ENCODE results near the gene BTN3A1.
A peak's percentile ranks its signal among the peaks of the same experiment; 100 is the strongest.
"Not testable (repeated sequence)": the region's sequence is repeated elsewhere in the genome, so short reads cannot be mapped to it uniquely, and the experiment has no call there.

BTN3A1 gene

GRCh38 chr6:26441977-26442376 is 39.9 kb downstream of the BTN3A1 start:
- no peak for DNase-seq

- DNase-seq: no peak
These were observed 44.0 kb downstream of the BTN3A1 start for GRCh38 chr6:26445934-26446667.

DNA sequence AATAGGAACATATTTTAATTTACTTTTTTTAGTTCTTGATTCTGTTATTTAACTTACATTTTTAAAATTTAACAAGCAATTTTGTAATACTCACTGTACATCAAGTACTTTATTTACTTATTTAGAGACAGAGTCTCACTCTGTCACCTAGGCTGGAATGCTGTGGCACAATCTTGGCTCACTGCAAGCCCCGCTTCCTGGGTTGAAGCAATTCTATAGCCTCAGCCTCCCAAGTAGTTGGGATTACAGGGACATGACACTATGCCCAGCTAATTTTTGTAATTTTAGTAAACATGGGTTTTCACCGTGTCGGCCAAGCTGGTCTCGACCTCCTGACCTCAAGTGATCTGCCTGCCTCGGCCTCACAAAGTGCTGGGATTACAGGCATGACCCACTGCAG is 45.2 kb downstream of the BTN3A1 start:
- DNase-seq: no peak

- no peak for DNase-seq
These were observed 48.2 kb downstream of the BTN3A1 start for GRCh38 chr6:26450240-26450639.

DNA sequence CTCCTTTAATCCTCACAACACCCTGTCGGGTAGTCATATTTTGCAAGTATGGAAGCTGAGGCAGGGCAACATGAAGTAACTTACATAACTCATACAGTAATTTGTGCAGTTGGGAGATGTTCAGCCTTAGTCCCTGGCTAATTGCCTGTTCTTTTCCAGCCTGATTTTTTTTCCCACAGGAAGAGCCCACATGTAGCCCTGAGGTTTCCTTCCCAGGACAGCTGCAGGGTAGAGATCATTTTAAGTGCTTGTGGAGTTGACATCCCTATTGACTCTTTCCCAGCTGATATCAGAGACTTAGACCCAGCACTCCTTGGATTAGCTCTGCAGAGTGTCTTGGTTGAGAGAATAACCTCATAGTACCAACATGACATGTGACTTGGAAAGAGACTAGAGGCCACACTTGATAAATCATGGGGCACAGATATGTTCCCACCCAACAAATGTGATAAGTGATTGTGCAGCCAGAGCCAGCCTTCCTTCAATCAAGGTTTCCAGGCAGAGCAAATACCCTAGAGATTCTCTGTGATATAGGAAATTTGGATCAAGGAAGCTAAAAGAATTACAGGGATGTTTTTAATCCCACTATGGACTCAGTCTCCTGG is 50.7 kb downstream of the BTN3A1 start:
- DNase-seq: no peak

GRCh38 chr6:26454631-26455030 is 52.6 kb downstream of the BTN3A1 start:
- DNase-seq: no peak

GRCh38 chr6:26455357-26455970 is 53.4 kb downstream of the BTN3A1 start:
- DNase-seq: no peak

DNA sequence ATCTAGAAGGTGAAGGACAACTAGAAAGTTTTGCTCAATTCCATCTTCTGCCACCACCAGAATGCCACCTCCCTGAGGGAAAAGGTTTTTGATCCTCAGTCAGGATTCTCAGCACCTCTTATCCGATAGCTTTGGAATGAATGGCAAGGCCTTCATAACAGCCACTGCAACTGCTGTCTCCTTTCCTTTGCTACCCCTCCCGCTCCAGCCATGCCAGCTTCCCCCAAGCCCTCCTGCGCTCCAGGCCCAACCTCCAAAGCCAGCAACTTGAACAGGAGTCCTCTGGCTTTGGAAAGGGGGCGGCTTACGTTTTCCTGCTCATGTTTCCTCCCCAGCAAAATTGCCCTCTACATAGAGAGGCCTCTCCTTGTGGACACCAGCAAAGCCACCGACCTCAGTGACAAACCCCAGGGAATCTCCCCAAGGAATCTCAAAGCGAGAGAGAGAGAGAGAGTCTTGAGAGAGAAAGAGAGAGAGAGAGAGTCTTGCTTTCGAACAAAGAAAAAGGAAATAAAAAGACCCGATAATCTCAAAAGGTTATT is 55.3 kb downstream of the BTN3A1 start:
- DNase-seq: peak in 9 of 14 donors; percentile 28 to 92 (median 63)

- DNase-seq: peak in 13 of 14 donors; percentile 18 to 92 (median 73)
These were observed 56.0 kb downstream of the BTN3A1 start, which contains the start of gene BTN2A1 for GRCh38 chr6:26457806-26458688. TSS of gene BTN2A1 (plus strand) at chr6:26457955. CDS start at chr6:26458637, 682 bp downstream.

GRCh38 chr6:26459023-26459810 is 57.1 kb downstream of the BTN3A1 start:
- peak in 1 of 14 donors; percentile 82 for DNase-seq

DNA sequence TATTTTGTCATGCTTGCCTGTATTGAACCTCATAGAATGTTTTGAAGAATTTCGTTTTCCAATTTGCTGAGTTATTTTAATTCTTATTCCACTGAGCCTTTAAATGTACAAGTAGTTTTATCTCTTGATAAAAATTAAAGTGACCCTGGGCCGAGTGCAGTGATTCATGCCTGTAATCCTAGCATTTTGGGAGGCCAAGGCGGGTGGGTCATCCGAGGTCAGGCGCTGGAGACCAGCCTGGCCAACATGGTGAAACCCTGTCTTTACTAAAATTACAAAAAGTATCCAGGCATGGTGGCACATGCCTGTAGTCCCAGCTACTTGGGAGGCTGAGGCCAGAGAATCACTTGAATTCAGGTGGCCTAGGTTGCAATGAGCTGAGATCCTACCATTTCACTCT is 59.3 kb downstream of the BTN3A1 start:
- DNase-seq: not testable (repeated sequence)

DNA sequence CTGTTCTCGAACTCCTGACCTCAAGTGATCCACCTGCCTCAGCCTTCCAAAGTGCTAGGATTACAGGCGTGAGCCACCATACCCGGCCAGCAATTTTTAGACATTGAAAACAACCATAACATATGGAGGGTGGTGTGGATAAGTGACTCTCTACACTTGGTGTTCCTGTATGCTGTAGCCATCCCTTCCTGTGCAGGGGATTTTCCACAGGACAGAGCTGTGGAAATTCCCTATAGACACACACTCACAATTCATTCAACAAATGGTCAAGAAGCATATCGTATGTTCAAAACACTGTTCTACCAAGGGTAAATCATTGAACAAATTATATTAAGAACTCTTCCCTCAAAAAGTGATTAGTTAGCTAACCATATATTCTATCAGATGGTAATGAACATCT is 61.9 kb downstream of the BTN3A1 start:
- DNase-seq: no peak

GRCh38 chr6:26464416-26465131 is 62.5 kb downstream of the BTN3A1 start:
- DNase-seq: no peak
